Measurements from ENCODE around the gene CFAP52.
A peak's percentile ranks its signal among the peaks of the same experiment; 100 is the strongest.
"Not testable (repeated sequence)": the region's sequence is repeated elsewhere in the genome, so short reads cannot be mapped to it uniquely, and the experiment has no call there.

The CFAP52 gene

GRCh38 chr17:9568957-9569588 lies 7.4 kb upstream of the CFAP52 start:
- no peak for DNase-seq

- no peak for DNase-seq
Measured at GRCh38 chr17:9571201-9571600, 5.2 kb upstream of the CFAP52 start.

DNA sequence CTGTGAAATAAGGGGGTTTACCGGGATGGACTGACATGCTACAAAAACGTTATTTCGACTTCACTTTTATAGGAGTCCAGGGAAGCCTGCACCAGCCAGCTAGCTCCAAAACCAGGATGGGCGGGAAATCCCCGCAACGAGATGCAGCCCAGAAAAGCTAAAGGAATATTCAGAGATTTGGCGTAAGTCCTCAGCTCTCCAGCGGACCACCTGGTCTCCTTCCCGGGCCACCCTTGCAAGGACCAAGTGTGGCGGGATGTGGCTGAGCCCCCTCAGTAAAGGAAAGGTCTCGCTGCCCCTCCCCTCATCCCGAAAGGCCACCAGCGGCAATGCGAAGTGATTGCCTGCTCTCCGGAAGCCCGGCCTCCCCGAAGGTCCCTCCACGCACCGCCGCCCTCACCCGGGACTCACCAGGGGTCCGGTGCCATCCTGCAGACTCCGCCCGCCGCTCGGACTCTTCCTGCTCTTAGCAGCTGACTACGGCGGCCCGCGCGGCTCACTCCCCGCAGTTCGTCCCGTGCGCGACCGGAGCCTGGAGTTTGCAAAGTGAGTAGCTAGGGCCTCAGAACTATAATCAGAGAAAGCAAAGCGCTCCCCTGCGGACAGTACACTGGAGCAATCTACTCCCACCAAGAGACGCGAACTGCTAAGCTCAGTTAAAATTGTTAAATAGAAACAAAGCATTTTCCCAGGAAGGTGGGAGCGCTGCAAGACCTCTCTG lies 901 bp upstream of the CFAP52 start, which contains the start of gene STX8:
Gene STX8 (minus strand): TSS at position 440 of the 721 bp plus-strand sequence. CDS start 12 bp downstream, at position 428.
- peak; percentile 92 to 96 (median 94) for DNase-seq

- DNase-seq, result no peak
Measured at GRCh38 chr17:9577373-9577709, 899 bp downstream of the CFAP52 start.

DNA sequence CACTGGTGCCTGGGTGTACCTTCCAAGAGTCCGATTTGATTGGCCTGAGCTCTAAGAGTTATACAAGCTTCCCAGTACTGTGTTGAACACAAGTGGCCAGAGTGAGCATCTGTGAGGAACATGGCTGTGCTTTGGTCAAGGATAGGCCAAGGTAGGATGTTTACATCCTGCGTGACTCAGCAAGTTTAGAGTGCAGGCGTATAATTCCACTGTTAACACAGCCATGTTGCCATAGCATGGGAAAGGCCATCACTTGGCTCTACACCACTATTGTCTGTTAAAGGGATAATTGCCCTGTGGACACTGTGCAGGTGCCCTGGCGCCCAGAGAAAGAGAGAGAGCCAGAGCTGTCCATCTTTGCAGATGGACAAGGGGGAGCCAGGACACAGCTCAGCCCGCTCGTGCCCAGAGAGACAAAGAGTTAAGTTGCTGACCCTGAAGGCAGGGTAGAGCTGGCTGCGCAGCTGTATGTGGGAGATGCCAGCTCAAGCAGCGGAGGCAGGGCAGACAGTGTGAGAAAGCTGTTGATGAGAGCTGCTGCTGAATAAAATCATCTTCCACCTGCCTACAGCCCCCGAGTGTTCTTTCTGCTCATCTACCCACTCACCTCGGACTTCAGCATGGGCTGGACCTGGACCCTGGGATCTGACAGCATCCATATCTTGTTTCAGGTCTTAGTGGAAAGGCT lies 11.7 kb downstream of the CFAP52 start:
- DNase-seq, result no peak

DNA sequence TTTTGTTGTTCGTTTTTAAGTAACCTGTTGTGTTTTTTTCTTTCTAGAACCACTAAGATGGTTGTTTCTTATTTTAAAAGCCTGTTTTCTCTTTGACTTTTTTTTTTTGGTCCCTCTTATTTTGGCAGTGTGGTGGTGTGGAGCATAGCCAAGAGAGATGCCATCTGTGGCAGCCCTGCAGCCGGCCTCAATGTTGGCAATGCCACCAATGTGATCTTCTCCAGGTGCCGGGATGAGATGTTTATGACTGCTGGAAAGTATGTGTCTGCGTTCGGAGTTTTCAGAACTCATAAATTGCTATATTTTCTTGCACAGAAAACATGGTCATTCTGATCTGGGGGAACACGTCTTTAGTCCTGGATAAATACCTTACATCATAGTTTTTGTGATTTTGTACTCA lies 17.6 kb downstream of the CFAP52 start:
- no peak for DNase-seq

DNA sequence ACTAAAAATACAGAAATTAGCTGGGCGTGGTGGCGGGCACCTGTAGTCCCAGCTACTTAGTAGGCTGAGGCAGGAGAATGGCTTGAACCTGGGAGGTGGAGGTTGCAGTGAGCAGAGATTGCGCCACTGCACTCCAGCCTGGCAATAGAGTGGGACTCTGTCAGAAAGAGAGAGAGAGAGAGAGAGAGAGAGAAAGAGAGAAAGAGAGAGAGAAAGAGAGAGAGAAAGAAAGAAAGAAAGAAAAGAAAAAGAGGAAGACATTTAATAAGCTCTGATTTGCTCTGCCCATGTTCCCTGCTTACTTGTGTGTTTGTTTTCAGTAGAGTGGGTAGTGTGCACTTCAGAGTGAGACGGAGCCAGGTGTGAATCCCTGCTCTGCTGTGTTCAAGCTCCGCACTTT lies 21.2 kb downstream of the CFAP52 start:
- DNase-seq, result not testable (repeated sequence)

DNA sequence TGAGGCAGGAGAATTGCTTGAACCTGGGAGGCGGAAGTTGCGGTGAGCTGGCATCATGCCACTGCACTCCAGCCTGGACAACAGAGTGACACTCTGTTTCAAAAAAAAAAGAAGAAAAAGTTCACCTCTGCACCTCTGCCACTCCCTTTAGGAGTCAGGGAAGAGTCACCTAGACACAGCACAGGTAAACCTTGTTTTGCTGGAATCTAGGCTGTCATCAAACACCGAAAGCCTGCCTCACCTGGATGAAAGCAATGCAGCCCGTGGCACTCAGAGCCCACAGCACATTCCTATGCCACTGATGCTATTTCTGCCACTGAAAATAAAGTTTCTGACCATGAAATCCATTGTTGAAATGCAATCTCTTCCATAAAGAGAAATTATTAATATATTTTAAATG lies 22.2 kb downstream of the CFAP52 start:
- no peak for DNase-seq

- not testable (repeated sequence) for DNase-seq
Measured at GRCh38 chr17:9604583-9604982, 28.1 kb downstream of the CFAP52 start.

DNA sequence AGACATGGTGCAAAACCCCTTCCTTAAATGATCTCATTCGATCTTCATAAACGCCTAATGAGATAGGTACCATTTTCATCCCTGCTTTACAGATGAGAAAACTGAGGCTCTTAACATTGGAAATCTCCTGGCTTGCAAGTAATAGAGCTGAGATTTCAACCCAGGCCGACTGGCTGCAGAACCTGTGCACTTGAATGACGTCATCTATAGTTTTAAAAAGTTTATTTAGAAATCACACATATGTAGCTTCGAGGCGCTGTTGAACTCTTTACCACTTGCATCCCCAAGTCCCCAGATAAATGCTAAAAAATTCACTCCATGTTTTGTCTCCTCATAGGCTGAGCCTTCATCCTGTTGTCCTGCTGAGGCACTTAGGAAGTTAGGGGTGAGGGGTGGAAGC lies 30.0 kb downstream of the CFAP52 start:
- no peak for DNase-seq

DNA sequence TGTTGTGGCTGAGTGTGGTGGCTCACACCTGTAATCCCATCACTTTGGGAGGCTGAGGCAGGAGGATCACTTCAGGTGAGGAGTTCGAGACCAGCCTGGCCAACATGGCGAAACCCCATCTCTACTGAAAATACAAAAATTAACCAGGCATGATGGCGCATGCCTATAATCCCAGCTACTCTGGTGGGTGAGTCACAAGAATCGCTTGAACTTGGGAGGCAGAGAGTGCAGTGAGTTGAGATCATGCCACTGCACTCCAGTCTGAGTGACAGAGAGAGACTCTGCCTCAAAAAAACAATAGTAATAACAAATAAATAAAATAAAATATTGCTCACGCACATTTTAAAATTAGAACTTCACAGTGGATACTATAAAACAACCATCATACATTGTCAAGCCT lies 30.6 kb downstream of the CFAP52 start:
- not testable (repeated sequence) for DNase-seq

DNA sequence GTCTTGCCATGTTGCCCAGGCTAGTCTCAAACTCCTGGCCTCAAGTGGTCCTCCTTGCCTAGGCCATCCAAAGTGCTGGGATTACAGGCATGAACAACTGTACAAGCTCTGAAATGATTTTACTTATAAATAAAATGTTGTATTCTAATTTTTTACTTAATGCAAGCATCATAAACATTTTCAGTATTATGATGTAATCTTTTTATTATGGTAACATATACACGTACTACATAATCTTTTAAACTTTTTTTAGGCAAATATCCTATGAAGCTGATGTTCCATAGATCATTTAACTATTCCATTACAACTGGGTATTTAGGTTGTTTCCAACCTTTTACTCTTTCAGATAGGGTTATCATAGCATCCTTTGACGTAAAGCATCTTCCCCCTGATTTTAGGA lies 35.1 kb downstream of the CFAP52 start:
- no peak for DNase-seq

DNA sequence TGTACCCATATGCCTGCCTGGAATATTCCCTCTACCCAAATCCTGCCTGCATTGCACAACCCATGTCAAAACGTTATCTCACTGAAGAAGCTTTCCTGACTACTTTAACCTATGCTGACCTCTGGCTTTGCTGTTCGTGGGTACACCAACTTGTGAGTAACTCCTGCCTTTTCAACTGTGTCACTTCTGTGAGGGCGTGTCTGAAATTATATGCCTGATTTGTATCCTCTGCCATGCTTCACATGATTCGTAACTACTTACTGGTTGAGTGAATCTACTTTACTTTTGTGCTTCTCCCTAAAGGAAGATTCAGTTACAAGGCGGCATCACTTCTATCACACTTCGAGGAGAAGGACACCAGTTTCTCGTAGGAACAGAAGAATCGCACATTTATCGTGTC lies 35.6 kb downstream of the CFAP52 start:
- DNase-seq, result no peak

- peak in 2 of 4 experiments; percentile 11 to 24 for DNase-seq
Measured at GRCh38 chr17:9615486-9615885, 39.0 kb downstream of the CFAP52 start.

GRCh38 chr17:9622961-9623360 lies 46.5 kb downstream of the CFAP52 start:
- no peak for DNase-seq

GRCh38 chr17:9628509-9628908 lies 52.1 kb downstream of the CFAP52 start:
- no peak for DNase-seq

DNA sequence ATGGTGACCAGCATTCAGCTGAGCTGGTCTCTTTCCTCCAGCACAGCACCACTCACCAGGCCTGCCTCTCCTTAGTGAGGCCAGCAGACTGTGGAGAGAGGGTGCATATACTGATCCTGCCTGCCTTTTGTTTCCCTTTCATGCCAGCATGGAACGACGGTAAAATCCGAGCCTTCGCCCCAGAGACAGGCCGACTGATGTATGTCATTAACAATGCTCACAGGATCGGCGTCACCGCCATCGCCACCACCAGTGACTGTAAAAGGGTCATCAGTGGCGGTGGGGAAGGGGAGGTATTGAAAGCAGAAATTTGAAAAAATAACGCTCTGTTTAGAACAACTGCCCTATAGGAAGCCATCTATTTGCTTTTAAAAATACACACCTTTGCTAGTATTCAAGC lies 56.3 kb downstream of the CFAP52 start:
- no peak for DNase-seq

DNA sequence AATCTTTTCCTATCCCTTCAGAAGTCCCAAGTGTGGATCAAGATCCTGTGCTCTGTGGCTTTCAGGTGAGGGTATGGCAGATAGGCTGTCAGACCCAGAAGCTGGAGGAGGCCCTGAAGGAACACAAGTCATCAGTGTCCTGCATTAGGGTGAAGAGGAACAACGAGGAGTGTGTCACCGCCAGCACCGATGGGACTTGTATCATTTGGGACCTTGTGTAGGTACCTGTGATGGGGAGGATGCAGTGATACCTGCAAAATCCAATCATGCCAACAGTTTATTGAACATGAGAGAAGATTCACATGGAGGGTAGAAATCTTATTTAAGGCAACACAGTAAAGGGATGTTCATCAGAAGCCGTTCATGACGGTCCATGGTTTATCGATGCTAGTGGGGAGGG lies 58.9 kb downstream of the CFAP52 start:
- DNase-seq, result no peak

- DNase-seq, result no peak
Measured at GRCh38 chr17:9636501-9636900, 60.1 kb downstream of the CFAP52 start.

DNA sequence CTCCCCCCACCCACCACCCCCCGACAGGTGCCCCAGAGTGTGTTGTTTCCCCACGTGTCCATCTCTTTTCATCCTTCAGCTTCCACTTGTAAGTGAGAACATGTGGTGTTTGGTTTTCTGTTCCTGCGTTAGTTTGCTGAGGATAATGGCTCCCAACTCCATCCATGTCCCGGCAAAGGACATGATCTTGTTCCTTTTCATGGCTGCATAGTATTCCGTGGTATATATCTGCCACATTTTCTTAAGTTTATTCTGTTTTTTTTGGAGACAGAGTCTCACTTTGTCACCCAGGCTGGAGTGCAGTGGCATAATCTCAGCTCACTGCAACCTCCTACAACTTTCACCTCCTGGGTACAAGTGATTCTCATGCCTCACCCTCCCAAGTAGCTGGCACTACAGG lies 63.9 kb downstream of the CFAP52 start:
- not testable (repeated sequence) for DNase-seq

GRCh38 chr17:9643611-9644010 lies 67.2 kb downstream of the CFAP52 start:
- DNase-seq, result no peak

DNA sequence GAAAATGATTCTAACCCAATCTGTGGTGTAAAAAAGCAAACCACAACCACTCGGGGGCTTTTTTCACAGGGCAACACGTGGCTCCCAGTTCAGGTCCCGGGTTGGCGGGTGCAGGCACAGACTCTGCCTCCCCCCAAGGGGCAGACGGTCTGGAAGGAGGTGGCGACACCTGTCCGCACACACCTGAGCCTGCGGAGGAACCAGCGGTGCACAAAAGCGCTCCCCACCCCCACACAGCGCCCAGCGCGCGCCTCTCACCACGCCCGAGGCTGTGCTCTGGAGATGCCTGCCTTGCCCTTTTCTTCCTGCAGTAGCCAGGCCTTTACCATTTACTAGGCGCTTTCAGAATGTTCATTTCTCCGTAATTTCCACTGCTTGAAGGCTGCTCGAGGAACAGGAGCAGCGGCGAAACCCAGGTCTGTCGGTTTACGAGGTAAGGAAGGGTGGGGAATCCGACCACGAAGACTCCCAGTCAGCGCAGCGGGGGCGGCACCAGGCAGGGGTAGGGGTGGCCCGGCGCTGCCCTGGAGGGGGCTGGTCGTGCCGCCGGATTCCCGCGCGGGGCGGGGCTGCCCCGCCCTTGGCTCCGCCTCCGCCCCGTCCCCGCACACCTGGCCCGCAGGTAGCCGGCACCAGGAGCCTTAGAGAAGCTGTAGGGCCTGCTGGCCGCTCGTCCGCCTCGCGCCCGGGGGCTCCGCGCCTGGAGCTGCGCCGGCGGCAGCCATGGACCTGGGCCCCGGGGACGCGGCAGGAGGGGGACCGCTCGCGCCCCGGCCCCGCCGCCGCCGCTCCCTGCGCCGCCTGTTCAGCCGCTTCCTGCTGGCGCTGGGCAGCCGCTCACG lies 68.7 kb downstream of the CFAP52 start, which contains the start of gene USP43:
Gene USP43 (plus strand): TSS at position 608 of the 842 bp plus-strand sequence. CDS start 116 bp downstream, at position 724.
- peak; percentile 17 to 43 (median 25) for DNase-seq
